KG1 (cell line): ENCODE data around the gene UFD1.

Source experiments
- DNase-seq: peaks from one replicate; lab custom pipeline; 2025; lab: John Stamatoyannopoulos, UW

The UFD1 gene

GRCh38 chr22:19478901-19479354, at the start of gene UFD1:
UFD1 (minus strand) TSS chr22:19479193; CDS start chr22:19479085, 108 bp downstream.
- peak; percentile 96 for DNase-seq

- no peak for DNase-seq
Observed at GRCh38 chr22:19527861-19528417, 48.9 kb upstream of the UFD1 start.

DNA sequence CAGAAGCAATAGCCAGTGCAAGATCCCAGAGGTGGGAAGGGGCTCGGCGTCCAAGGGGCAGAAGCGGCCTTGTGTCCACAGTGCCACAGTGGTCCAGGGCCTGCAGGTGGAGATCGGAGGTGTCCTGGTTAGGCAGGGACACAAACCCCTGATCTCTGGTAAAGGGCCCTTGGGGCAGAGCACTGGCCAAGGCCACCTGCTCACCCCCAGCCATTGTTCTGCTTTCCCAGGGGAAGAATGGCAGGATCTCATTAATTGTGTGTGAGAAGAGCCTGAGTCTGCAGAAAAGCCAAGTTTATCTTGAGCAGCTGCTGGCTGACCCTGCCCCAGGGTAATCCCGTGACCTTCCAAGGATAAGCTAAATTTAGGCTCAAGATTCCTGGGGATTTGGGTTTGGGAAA, 48.3 kb upstream of the UFD1 start:
- no peak for DNase-seq

- DNase-seq: no peak
Observed at GRCh38 chr22:19526702-19527111, 47.7 kb upstream of the UFD1 start.

GRCh38 chr22:19526076-19526701, 47.2 kb upstream of the UFD1 start:
- DNase-seq: no peak

GRCh38 chr22:19525666-19526065, 46.7 kb upstream of the UFD1 start:
- DNase-seq: no peak

- no peak for DNase-seq
Observed at GRCh38 chr22:19525116-19525660, 46.2 kb upstream of the UFD1 start.

DNA sequence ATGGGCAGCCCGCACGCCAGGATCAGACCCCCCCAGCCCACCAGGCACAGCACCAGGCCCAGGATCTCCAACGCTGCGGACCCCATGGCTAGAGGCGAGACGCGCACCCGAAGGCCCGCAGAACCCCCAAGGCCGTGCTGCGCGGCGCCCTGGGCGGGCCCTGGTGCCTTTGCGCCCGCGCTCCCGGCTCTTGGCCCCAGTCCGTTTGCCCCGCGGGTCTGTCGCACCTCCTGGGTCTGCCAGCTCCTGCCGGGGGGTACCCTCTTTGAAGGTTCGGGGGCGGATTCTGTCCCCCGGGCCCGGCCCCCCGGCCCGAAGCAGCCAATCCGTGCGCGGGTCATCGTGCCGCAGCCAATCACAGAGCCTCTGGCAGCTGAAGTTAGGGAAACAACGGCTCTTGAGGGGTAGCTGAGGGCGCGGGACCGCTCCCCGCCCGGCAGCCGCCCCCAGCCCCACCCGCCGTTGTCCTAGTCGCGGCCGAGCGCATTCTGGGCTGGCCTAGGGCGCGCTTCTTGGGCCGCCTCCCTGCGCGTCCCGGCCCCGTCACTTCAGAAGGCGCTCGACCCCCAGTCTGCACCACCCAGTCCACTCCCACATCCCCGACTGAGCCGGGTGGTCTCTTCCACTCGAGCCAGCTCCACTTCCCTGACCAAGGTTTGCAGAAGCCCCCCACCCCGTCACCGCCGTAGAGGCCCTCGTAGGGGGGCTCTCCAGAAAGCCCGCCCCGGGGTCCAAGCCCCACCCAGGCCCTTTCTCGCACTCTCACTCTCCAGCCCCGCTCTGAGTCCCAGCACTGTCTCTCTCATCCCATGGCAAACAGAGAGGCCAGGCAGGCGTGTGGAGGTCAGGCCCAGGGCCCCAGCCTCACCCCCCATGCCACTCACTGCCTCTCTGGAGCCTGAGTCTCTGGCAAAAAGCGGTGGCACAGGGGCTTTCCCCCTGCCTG, 45.5 kb upstream of the UFD1 start, which contains the start of gene CLDN5:
CLDN5 (minus strand) TSS at position 241 of the 946 bp plus-strand sequence; CDS start at position 86, 155 bp downstream.
- no peak for DNase-seq

DNA sequence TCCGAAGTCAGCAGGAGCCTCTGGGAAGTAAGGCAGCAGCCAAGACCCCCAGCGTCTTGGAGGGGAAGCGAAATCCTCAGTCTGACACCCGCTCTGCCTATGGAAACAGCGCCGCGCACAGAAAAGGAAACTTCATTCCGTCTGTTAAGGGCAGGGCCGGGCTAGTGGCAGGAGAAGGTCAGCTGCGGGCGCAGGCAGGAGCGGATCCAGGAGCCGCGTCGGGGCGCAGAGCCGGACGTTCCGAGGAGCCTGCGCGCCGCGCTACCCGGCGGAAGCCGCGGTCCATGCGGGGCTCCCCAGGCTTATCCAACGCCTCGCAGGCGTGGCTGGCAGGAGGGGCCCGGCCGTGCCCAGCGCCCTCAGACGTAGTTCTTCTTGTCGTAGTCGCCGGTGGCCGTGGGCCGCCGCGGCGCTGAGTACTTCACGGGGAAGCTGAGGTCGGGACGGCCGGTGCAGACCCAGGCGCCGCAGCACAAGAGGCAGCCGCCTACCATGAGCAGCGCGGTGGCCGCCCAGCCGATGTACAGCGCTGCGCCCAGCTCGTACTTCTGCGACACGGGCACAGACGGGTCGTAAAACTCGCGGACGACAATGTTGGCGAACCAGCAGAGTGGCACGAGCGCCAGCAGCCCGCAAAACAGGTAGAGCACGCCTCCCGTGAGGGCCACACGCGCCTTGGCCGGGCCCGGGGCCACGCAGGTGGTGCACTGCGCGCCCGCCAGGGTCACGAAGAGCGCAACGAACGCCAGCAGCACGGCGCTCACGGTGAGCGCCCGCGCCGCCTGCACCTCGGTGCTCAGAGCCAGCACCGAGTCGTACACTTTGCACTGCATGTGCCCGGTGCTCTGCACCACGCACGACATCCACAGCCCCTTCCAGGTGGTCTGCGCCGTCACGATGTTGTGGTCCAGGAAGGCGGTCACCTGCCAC, 44.5 kb upstream of the UFD1 start:
- DNase-seq: no peak

- no peak for DNase-seq
Observed at GRCh38 chr22:19522881-19523239, 43.9 kb upstream of the UFD1 start.

DNA sequence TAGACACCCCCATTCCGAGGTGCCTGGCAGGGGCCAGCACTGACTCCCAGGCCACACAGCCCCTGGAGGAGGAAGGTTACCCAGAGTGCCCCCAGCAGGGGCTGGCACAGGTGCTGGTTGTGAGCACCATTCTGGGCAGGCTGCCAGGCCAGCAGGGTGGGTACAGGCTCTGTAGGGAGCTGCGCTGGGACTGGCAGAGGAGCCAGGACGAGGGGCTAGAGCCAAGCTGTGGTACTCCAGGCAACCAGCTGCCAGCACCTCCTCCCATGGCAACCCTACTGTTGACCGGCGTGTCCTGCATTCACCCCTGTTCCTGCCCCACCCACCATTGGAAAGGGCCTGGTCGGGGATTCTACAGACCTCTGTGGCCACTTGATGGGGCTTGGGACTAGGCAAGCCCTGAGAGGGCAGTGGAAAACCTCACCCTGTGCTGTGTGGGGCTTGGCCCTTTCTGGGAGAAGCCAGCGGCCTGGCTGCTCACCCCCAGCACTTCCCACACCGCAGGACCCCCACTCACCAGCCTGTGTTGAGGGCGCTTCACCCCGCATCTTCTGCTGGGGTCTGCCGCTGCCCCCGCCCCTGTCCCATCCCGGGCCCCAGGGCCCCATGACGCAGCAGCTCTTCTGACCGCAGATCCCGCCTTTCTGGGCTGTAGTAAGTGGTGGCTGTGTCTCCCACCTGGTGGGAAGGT, 43.3 kb upstream of the UFD1 start:
- DNase-seq: no peak

DNA sequence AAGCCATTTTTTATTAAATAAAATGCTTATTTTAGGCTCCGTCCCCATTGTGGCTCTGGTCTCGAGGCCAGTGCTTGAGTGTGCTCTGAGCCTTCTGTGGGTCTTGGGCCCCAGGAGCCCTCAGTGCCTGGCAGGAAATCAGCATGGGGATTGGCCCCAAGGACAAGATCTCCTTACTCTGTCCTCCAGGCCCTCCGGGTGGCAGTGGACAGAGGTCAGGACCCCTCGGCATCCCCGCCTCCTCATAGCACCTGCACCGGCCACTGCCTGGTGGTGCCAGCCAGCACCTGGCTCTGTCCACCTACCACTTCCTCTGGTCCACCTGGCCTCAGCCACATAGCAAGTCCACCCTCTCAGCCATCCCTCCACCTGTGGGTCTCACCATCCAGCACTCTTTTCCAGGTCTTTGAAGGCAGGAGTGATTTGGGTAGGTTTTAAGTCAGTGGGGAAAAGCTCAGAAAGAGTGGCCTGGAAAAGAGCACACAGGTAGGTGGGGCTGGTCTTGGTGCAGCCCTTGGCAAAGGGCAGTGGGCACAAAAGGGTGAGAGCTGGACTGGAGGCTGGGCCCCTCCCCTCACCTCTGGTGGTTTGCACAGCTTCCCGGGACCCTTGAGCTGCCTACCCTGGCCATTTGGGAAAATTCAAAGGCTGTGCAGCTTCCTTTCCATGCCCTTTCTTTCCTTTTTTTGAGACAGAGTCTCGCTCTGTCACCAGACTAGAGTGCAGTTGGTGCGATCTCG, 41.7 kb upstream of the UFD1 start:
- DNase-seq: no peak

- DNase-seq: no peak
Observed at GRCh38 chr22:19520007-19520406, 41.0 kb upstream of the UFD1 start.

- no peak for DNase-seq
Observed at GRCh38 chr22:19519041-19519926, 40.3 kb upstream of the UFD1 start.

- DNase-seq: no peak
Observed at GRCh38 chr22:19518635-19519034, 39.6 kb upstream of the UFD1 start.

- DNase-seq: no peak
Observed at GRCh38 chr22:19517919-19518611, 39.1 kb upstream of the UFD1 start.

- DNase-seq: no peak
Observed at GRCh38 chr22:19517171-19517500, 38.1 kb upstream of the UFD1 start.

DNA sequence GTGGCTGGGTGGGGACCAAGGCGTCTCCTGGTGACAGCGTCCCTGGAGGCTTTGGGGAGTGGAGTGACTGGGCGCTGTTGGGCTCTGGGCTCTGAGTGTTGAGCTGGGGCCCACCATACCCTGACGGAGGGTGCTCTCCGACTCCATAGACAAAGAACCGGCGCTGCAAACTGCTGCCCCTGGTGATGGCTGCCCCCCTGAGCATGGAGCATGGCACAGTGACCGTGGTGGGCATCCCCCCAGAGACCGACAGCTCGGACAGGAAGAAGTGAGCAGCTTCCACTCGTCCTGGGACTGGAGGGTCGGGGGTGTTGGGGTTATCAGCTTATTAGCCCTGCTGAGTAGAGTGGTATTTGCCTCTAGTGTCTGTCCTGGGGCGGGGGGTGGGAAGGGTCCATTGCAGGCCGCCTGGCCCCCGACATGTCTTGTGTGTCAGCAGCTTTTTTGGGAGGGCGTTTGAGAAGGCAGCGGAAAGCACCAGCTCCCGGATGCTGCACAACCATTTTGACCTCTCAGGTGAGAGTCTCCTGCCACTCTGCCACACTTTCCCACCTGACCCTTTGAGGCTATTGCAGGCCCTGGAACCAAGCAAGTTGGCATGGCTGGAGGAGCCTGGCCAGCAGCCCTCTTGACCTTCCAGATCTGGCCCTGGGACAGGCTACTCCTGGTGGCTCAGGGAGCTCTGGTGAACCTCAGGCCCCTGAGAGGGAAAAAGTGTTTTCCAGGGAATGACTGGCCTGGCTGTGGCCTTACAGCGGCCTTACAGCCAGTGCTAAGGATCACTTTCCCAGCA, 37.6 kb upstream of the UFD1 start:
- no peak for DNase-seq
